Neural crest cell (in vitro differentiated cells): ENCODE measurements around the gene HECW1. TPM values are rescaled to one million over a fixed set of nuclear protein-coding genes. Genes with fewer than 3 reads are reported as not detected.

Source experiments
- DNase-seq: peaks from one replicate; pipeline ENCODE4 v3.0.0; 2021; ENCODE audit warnings: low read depth, mixed read lengths, low spot score
- H3K27ac Mint-ChIP-seq: one replicate; pipeline ENCODE4 v1.8.0; 2021; ENCODE audit warnings: mild to moderate bottlenecking, mixed read lengths; ENCODE audit not compliant: unreplicated experiment
- H3K27me3 Mint-ChIP-seq: 2 replicates; pipeline ENCODE4 v1.8.0; 2021; ENCODE audit warnings: low read depth, mild to moderate bottlenecking, mixed read lengths
- H3K36me3 Mint-ChIP-seq: 2 replicates; pipeline ENCODE4 v1.8.0; 2021; ENCODE audit warnings: low read depth, mild to moderate bottlenecking, mixed read lengths
- H3K4me1 Mint-ChIP-seq: 2 replicates; pipeline ENCODE4 v1.8.0; 2021; ENCODE audit warnings: mixed read lengths
- H3K4me3 Mint-ChIP-seq: one replicate; pipeline ENCODE4 v1.8.0; 2021; ENCODE audit warnings: mild to moderate bottlenecking, mixed read lengths
- H3K9me3 Mint-ChIP-seq: 2 replicates; pipeline ENCODE4 v1.8.0; 2021; ENCODE audit warnings: mixed read lengths
- CTCF ChIP-seq: fragments of 200-600 bp; sonication (generic); conservative IDR thresholded peaks from 2 replicates; pipeline ENCODE4 v1.5.0; 2021; ENCODE audit warnings: antibody characterized with exemption, mild to moderate bottlenecking
- total RNA-seq: library from RNA; stranded (reverse); gene quantifications from 2 replicates; pipeline ENCODE4 v1.2.1, GENCODE V29; 2021

Gene HECW1
- total RNA-seq, 1 donor from 2014 or later, result 3.6 TPM

DNA sequence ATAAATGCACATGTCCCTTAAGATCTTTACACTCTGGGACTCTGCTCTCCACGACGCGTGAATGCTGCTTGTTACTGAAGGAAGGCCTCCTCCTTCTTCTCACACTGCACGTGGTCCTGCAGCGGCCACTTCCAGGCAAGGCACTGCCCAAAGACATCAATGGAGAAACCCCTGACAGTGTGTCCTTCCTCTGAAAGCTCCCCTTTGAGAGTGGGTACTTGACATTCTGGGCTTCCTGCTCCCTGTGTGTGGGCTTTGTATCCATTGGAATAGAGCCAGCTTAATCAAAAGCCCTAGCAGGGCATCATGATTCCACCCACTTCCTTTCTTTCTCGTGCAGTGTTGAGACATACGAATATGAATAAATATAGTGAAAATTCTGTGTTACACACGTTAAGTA is 400.8 kb downstream of the HECW1 start:
- no peaks in the 10 kb centered on the region for H3K9me3 Mint-ChIP-seq
- peaks cover 22% of the 10 kb centered on the region for H3K4me1 Mint-ChIP-seq
- H3K4me3 Mint-ChIP-seq, result no peak overlapping the region
- H3K27me3 Mint-ChIP-seq, result peaks cover 5% of the 10 kb centered on the region
- peak; percentile 2 for DNase-seq
- H3K27ac Mint-ChIP-seq, result no peak overlapping the region
- TF ChIP-seq CTCF, result no peak
- H3K36me3 Mint-ChIP-seq, result no peaks in the 10 kb centered on the region

DNA sequence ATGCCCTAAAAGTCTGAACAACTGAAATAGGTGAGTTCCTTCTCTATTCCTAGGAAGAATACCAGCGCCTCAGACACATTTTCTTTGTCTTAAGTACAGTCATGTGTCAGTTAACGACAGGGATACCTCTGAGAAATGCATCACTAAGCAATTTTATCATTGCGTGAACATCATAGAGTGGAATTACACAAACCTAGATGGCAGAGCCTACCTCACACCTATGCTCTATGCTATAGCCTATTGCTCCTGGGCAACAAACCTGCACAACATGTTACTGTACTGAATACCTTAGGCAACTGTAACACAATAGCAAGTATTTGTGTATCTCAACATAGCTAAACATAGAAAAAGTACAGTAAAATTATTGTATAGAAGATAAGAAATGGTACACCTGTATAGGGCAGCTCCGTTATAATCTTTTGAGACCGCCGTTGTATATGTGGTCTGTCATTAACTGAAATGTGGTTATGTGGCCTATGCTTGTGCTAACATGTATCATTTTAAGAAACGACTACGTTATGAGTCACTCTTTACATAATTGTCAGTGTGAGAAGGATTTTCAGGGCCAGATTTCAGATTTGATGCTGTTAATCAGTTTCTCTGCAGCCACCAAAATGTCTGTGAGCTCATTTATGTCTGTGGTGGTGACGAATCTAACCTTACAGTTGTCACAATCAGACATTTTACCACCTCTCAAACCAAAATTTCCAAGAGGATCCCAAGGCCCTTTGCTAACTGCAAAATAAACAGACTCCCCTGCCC is 404.3 kb downstream of the HECW1 start:
- Mint-ChIP-seq H3K27ac (no peak overlapping the region), H3K4me1 (peaks cover 13% of the 10 kb centered on the region), H3K27me3 (peaks cover 5% of the 10 kb centered on the region), H3K9me3 (no peaks in the 10 kb centered on the region), H3K36me3 (no peaks in the 10 kb centered on the region), H3K4me3 (no peak overlapping the region)
- DNase-seq, result no peak
- TF ChIP-seq CTCF, result no peak

GRCh38 chr7:43517464-43517863 is 405.0 kb downstream of the HECW1 start:
- no peak for TF ChIP-seq CTCF
- peaks cover 5% of the 10 kb centered on the region for H3K27me3 Mint-ChIP-seq
- peaks cover 13% of the 10 kb centered on the region for H3K4me1 Mint-ChIP-seq
- H3K27ac Mint-ChIP-seq, result no peak overlapping the region
- H3K36me3 Mint-ChIP-seq, result no peaks in the 10 kb centered on the region
- no peak overlapping the region for H3K4me3 Mint-ChIP-seq
- DNase-seq, result no peak
- no peaks in the 10 kb centered on the region for H3K9me3 Mint-ChIP-seq

DNA sequence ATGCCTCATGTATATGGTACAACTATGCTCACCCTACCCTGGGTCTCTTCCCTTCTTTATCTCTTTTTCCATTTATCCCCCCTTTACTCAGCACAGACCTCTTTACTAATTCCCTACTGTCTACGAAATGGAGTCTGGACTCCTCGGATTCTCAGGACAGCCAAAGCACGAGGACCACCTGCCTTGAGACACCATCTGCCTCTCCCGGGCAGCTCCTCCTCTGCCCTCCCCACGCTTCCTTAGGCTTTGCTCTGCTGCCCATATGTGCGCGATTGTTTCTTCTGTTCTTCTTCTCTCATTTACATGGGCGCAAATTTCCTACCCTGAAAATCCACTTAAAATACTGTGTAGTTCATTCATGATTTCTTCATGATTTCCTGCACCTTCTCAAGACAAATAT is 407.8 kb downstream of the HECW1 start:
- H3K27me3 Mint-ChIP-seq, result no peaks in the 10 kb centered on the region
- H3K4me1 Mint-ChIP-seq, result peaks cover 5% of the 10 kb centered on the region
- no peak for DNase-seq
- H3K9me3 Mint-ChIP-seq, result no peaks in the 10 kb centered on the region
- no peaks in the 10 kb centered on the region for H3K36me3 Mint-ChIP-seq
- no peak overlapping the region for H3K27ac Mint-ChIP-seq
- TF ChIP-seq CTCF, result no peak
- H3K4me3 Mint-ChIP-seq, result no peak overlapping the region

GRCh38 chr7:43522406-43523156 is 410.1 kb downstream of the HECW1 start:
- H3K36me3 Mint-ChIP-seq, result no peaks in the 10 kb centered on the region
- DNase-seq, result no peak
- peaks cover 5% of the 10 kb centered on the region for H3K4me1 Mint-ChIP-seq
- no peak for TF ChIP-seq CTCF
- H3K27ac Mint-ChIP-seq, result no peak overlapping the region
- no peaks in the 10 kb centered on the region for H3K9me3 Mint-ChIP-seq
- H3K27me3 Mint-ChIP-seq, result no peaks in the 10 kb centered on the region
- H3K4me3 Mint-ChIP-seq, result no peak overlapping the region
